K562 (cell line): Measurements from ENCODE around the gene ASB18. TPM values are rescaled to one million over a fixed set of nuclear protein-coding genes. Genes with fewer than 3 reads are reported as not detected.

Experiments used
- ATAC-seq: fragments of 200-7000 bp; cut with Tn5 transposase; 3 replicates; pipeline ENCODE4 v1.9.1; 2020; ENCODE audit warnings: moderate library complexity
- BruUV-seq: library from RNA; stranded (reverse); fragments of 400-500 nt; replicated peaks from 2 replicates; lab custom pipeline; 2021; lab: Mats Ljungman, UMichigan
- CTCF ChIA-PET: fragments of 300-600 bp; formaldehyde crosslinking; extraction: SDS; loops from one replicate; lab custom pipeline; 2021; ENCODE audit warnings: low intra/inter-chr PET ratio; lab: Yijun Ruan, JAX
- POLR2A ChIA-PET: fragments of 300-600, 350-650 bp; sonication (Branson Sonifier 250); formaldehyde crosslinking; extraction: SDS; loops from one replicate; lab custom pipeline; 2021; ENCODE audit warnings: antibody characterized with exemption, inconsistent platforms; lab: Yijun Ruan, JAX
- DNase-seq, 4 experiments: peaks; one replicate each; pipeline versions ENCODE4 v3.0.0 to v3.0.0-alpha.2; 2011 to 2018; ENCODE audit warnings: low spot score in 3 of 4, mixed read lengths in 3 of 4; ENCODE audit errors: extremely low read depth in 1 of 4
- FAIRE-seq: peaks from 2 replicates; lab custom pipeline; 2011; peaks lifted over from hg19 to GRCh38; lab: Jason Lieb, UNC
- H2AFZ ChIP-seq: 2 replicates; pipeline ENCODE4 v1.6.0; 2011; ENCODE audit warnings: low read depth, low read length, control low read depth, inconsistent platforms
- H3K27ac ChIP-seq: fragments of 200-600 bp; 3 replicates; pipeline ENCODE4 v1.8.0; 2011; ENCODE audit warnings: low read depth, mild to moderate bottlenecking, control low read depth, inconsistent platforms, low read length, moderate library complexity, mixed read lengths; ENCODE audit errors: extremely low read depth
- H3K27me3 ChIP-seq, 2 experiments: fragments of 300-600 bp in 1 of 2; 2 replicates in 1 of 2; 3 replicates in 1 of 2; pipeline versions ENCODE4 v1.6.0 to v1.8.0; 2011; ENCODE audit warnings: inconsistent platforms in 2 of 2, low read length in 2 of 2, mild to moderate bottlenecking in 1 of 2, mixed read lengths in 1 of 2, moderate library complexity in 1 of 2; ENCODE audit not compliant: control insufficient read depth in 2 of 2, insufficient read depth in 2 of 2
- H3K36me3 ChIP-seq: fragments of 300-600 bp; 3 replicates; pipeline ENCODE4 v1.8.0; 2011; ENCODE audit warnings: mild to moderate bottlenecking, low read length, inconsistent platforms; ENCODE audit not compliant: control insufficient read depth, insufficient read depth
- H3K4me1 ChIP-seq, 2 experiments: fragments of 200-600 bp in 1 of 2; replicated peaks in 1 of 2; 2 replicates in 1 of 2; 3 replicates in 1 of 2; pipeline versions ENCODE4 v1.5.1 to v1.8.0; 2011; ENCODE audit warnings: inconsistent platforms in 2 of 2, low read length in 2 of 2, mild to moderate bottlenecking in 1 of 2, mixed read lengths in 1 of 2, moderate library complexity in 1 of 2; ENCODE audit not compliant: control insufficient read depth in 2 of 2, insufficient read depth in 2 of 2
- H3K4me2 ChIP-seq: 2 replicates; pipeline ENCODE4 v1.6.1; 2011; ENCODE audit warnings: low read length, control low read depth, inconsistent platforms, mixed read lengths; ENCODE audit not compliant: insufficient read depth
- H3K4me3 ChIP-seq: fragments of 200-600 bp; sonication (generic), shearing (Covaris generic); 2 replicates; pipeline ENCODE4 v1.5.1; 2016; ENCODE audit warnings: control low read depth, inconsistent platforms
- H3K79me2 ChIP-seq: fragments of 200-600 bp; 3 replicates; pipeline ENCODE4 v1.8.0; 2011; ENCODE audit warnings: low read length, inconsistent platforms; ENCODE audit not compliant: control insufficient read depth, insufficient read depth
- H3K9ac ChIP-seq, 2 experiments: 2 replicates each; pipeline versions ENCODE4 v1.6.0 to v1.6.1; 2011; ENCODE audit warnings: low read depth in 2 of 2, low read length in 2 of 2, control low read depth in 1 of 2, inconsistent platforms in 1 of 2, mild to moderate bottlenecking in 1 of 2, mixed read lengths in 1 of 2; ENCODE audit not compliant: insufficient read depth in 1 of 2
- H3K9me1 ChIP-seq: one replicate; pipeline ENCODE4 v1.6.0; 2011; ENCODE audit warnings: inconsistent platforms, mild to moderate bottlenecking, low read length, moderate library complexity; ENCODE audit not compliant: control insufficient read depth, insufficient read depth
- H3K9me3 ChIP-seq: replicated peaks from 2 replicates; pipeline ENCODE4 v1.5.1; 2011; ENCODE audit warnings: low read depth, low read length, inconsistent platforms; ENCODE audit not compliant: control insufficient read depth, insufficient read depth
- H4K20me1 ChIP-seq: replicated peaks from 2 replicates; pipeline ENCODE4 v1.6.1; 2011; ENCODE audit warnings: low read length, inconsistent platforms, mixed read lengths; ENCODE audit not compliant: control insufficient read depth, insufficient read depth
- HDAC1 ChIP-seq, 2 experiments: fragments of 450-650 bp; IDR thresholded peaks; 2 replicates each; pipeline ENCODE4 v1.6.1; 2016 to 2017; ENCODE audit warnings: inconsistent platforms in 1 of 2, mild to moderate bottlenecking in 1 of 2, moderate library complexity in 1 of 2
- PHTF2 ChIP-seq: fragments of 250-450 bp; sonication (Bioruptor Pico); IDR thresholded peaks from 2 replicates; pipeline ENCODE4 v1.5.0; 2021; ENCODE audit warnings: mild to moderate bottlenecking
- SIX5 ChIP-seq, 2 experiments: IDR thresholded peaks; 2 replicates each; pipeline ENCODE4 v1.6.1; 2011; ENCODE audit warnings: low read length in 2 of 2, borderline replicate concordance in 1 of 2, low read depth in 1 of 2, mild to moderate bottlenecking in 1 of 2, moderate library complexity in 1 of 2; ENCODE audit not compliant: insufficient read depth in 1 of 2
- WGBS: fragments of 100-300 bp; shearing (Covaris generic); methylation state at CpG from one replicate; pipeline ENCODE4 v1.1.6; 2016; ENCODE audit warnings: low coverage, mixed read lengths; ENCODE audit not compliant: insufficient coverage; ENCODE audit errors: missing lambda C conversion rate; 5-methylcytosine and 5-hydroxymethylcytosine counted together
- in situ Hi-C: fragments of 300-500 bp; cut with MboI; formaldehyde crosslinking; loops from 4 replicates; pipeline ENCODE4 v1.15.0; 2018; ENCODE audit warnings: inconsistent platforms, mixed read lengths
- intact Hi-C: fragments of 100-400 bp; cut with micrococcal nuclease; formaldehyde crosslinking; loops from 2 replicates; pipeline ENCODE4 v1.14.2; 2022
- polyA plus RNA-seq, 8 experiments: library from polyadenylated mRNA; depleted of rRNA in 4 of 8; stranded (reverse) in 5 of 8; unstranded in 3 of 8; fragments of >200 nt; fragmentation: Nextera tagmentation in 2 of 8; fragmentation: Illumina TruSeq in 1 of 8; extraction: Ambion mirVana in 2 of 8; extraction: Trizol in 1 of 8; gene quantifications; 2 replicates each; pipeline versions ENCODE4 v1.2.1 to v1.2.3, GENCODE V29; 2011 to 2014; ENCODE audit warnings: inconsistent platforms in 1 of 8, missing spikeins in 1 of 8
- total RNA-seq, 7 experiments: library from RNA; depleted of rRNA in 6 of 7; stranded (reverse); fragments of >200 nt in 6 of 7; fragmentation: Illumina TruSeq in 2 of 7; extraction: Trizol in 2 of 7; gene quantifications; 2 replicates each; pipeline versions ENCODE4 v1.2.1 to v1.2.3, GENCODE V29; 2011 to 2021; ENCODE audit warnings: low replicate concordance in 1 of 7
- TF ChIP-seq, protein P1 (sequence below), 2 experiments: fragments of 450-650 bp; IDR thresholded peaks; 2 replicates each; pipeline ENCODE4 v1.6.1; 2016; ENCODE audit warnings: mild to moderate bottlenecking in 2 of 2, borderline replicate concordance in 1 of 2, low read depth in 1 of 2, moderate library complexity in 1 of 2
- TF ChIP-seq, protein P2 (sequence below), 2 experiments: IDR thresholded peaks; 2 replicates each; pipeline ENCODE4 v1.6.1; 2011; ENCODE audit warnings: borderline replicate concordance in 1 of 2, control low read depth in 1 of 2, low read depth in 1 of 2, low read length in 1 of 2, mild to moderate bottlenecking in 1 of 2, mixed read lengths in 1 of 2, moderate library complexity in 1 of 2; ENCODE audit not compliant: insufficient read depth in 1 of 2, insufficient read length in 1 of 2, poor library complexity in 1 of 2, severe bottlenecking in 1 of 2; ENCODE audit errors: extremely low read depth in 1 of 2
- TF ChIP-seq, protein P3 (sequence below): sonication (generic); formaldehyde crosslinking; IDR thresholded peaks from 2 replicates; pipeline ENCODE4 v1.5.0; 2020; ENCODE audit warnings: missing genetic modification reagents
- TF ChIP-seq, protein P4 (sequence below): sonication (generic); formaldehyde crosslinking; IDR thresholded peaks from 2 replicates; pipeline ENCODE4 v1.8.0; 2022; ENCODE audit warnings: mild to moderate bottlenecking, missing genetic modification reagents

Gene ASB18
- total and polyA plus RNA-seq, 9 of the 15 experiments (the other 6 are each of a cell fraction or from before 2014, with no cell fraction given) = not detected

DNA sequence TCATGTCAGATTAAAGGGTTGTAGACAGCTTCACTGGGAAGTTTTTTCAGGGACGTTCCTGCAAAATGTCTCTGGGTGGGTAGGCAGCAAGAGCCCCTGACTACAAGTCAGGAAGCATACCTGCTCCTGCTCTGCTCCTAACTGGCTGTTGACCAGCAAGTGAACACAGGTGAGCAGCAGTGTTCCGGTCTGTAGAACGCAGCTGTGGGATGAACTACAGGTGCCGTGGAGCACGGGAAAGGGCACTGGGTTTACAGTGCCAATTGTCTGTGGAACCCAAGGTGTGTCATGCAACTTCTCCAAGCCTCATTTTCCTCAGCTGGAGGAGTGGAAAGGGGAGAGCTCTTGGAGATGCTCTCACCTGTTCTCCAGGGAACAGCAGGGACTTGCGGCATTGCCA is 6.6 kb downstream of the ASB18 start (continued):
- TF ChIP-seq, protein P1, sequence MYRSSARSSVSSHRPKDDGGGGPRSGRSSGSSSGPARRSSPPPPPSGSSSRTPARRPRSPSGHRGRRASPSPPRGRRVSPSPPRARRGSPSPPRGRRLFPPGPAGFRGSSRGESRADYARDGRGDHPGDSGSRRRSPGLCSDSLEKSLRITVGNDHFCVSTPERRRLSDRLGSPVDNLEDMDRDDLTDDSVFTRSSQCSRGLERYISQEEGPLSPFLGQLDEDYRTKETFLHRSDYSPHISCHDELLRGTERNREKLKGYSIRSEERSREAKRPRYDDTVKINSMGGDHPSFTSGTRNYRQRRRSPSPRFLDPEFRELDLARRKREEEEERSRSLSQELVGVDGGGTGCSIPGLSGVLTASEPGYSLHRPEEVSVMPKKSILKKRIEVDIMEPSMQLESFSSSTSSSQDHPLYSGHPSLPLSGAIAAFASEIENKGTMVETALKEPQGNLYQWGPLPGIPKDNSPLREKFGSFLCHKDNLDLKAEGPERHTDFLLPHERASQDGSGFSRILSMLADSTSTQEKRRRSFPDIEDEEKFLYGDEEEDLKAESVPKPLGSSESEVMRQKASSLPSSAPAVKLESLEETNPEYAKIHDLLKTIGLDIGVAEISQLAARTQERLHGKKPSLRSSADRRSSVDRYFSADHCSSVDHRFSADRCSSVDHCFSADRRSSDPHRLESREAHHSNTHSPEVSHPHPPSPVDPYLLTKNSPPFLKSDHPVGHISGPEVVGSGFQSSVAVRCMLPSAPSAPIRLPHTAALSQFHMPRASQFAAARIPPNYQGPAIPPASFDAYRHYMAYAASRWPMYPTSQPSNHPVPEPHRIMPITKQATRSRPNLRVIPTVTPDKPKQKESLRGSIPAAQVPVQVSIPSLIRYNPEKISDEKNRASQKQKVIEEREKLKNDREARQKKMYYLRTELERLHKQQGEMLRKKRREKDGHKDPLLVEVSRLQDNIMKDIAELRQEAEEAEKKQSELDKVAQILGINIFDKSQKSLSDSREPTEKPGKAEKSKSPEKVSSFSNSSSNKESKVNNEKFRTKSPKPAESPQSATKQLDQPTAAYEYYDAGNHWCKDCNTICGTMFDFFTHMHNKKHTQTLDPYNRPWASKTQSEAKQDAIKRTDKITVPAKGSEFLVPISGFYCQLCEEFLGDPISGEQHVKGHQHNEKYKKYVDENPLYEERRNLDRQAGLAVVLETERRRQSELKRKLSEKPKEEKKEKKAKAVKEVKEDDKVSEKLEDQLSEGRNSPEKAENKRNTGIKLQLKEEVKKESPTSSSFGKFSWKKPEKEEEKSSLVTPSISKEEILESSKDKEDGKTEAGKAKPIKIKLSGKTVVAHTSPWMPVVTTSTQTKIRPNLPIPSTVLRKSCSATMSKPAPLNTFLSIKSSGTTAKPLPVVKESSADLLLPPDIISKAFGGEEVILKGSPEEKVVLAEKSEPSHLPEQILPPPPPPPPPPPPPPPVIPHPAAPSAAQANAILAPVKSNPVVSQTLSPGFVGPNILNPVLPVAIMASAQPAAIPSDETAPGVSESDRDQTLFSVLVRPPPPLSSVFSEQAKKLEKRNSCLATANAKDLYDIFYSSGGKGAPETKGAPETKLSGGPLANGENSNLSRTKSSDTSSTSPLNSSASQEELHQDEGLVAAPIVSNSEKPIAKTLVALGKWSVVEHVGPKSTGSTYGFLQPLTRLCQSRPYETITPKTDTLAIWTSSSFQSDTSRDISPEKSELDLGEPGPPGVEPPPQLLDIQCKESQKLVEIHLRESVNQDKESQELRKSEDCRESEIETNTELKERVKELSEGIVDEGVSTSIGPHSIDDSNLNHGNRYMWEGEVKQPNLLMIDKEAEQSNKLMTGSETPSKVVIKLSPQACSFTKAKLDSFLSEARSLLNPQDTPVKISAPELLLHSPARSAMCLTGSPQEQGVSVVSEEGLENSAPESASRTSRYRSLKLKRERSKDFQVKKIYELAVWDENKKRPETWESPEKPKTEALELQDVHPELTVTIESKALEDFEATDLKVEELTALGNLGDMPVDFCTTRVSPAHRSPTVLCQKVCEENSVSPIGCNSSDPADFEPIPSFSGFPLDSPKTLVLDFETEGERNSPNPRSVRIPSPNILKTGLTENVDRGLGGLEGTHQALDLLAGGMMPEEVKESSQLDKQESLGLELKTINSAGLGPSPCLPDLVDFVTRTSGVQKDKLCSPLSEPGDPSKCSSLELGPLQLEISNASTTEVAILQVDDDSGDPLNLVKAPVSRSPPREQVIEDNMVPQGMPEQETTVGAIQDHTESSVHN (IDR thresholded peaks at IDR 0.05; ENCODE audit: borderline replicate concordance in 1 of 2, low read depth in 1 of 2) = no peak

DNA sequence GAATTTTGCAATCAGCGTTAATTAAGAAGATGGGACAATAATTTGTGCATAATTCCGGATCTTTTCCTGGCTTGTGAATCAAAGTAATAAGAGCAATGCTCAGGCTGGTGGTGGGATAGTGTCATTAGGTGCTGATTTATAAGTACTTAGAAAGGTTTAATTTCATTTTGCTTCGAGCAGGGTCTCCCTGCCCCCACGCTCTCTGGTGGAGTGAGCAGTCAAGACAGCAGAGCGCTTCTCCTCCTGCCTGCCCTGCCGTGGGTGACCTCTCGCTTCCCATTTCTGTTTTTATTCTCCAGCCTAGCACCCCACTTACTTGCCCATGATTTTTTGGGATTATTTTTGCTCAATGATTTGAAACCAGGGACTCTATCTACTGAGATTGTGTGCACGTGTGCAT is 7.1 kb downstream of the ASB18 start:
- Histone ChIP-seq H3K27me3 (peaks cover 0 to 21% of the 10 kb centered on the region in 2 experiments; a peak in 3 of 5 replicates), H3K4me3 (no peak overlapping the region), H3K9me1 (no peaks in the 10 kb centered on the region), H3K9me3 (no peaks in the 10 kb centered on the region), H3K9ac (no peak overlapping the region), H4K20me1 (no peaks in the 10 kb centered on the region), H3K4me2 (no peak overlapping the region), H3K79me2 (no peaks in the 10 kb centered on the region), H3K27ac (no peak overlapping the region), H3K36me3 (no peaks in the 10 kb centered on the region), H2AFZ (no peak overlapping the region), H3K4me1 (no peaks in the 10 kb centered on the region)
- ChIA-PET POLR2A (no interaction called here), CTCF (no interaction called here)
- 0% methylated on average over 6 of the region's 8 CpGs for WGBS
- ATAC-seq (no peak), FAIRE-seq (no peak), DNase-seq (no peak)
- intact Hi-C loops (no loop called here), in situ Hi-C loops (no loop called here)
- BruUV-seq = no TSS peak
- TF ChIP-seq, protein P2, sequence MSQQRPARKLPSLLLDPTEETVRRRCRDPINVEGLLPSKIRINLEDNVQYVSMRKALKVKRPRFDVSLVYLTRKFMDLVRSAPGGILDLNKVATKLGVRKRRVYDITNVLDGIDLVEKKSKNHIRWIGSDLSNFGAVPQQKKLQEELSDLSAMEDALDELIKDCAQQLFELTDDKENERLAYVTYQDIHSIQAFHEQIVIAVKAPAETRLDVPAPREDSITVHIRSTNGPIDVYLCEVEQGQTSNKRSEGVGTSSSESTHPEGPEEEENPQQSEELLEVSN (IDR thresholded peaks at IDR 0.05; ENCODE audit: borderline replicate concordance in 1 of 2, extremely low read depth in 1 of 2, insufficient read depth in 1 of 2, insufficient read length in 1 of 2, low read depth in 1 of 2, low read length in 1 of 2, poor library complexity in 1 of 2, severe bottlenecking in 1 of 2) = no peak
- no peak for TF ChIP-seq HDAC1 (IDR thresholded peaks at IDR 0.05)
- TF ChIP-seq, protein P3, sequence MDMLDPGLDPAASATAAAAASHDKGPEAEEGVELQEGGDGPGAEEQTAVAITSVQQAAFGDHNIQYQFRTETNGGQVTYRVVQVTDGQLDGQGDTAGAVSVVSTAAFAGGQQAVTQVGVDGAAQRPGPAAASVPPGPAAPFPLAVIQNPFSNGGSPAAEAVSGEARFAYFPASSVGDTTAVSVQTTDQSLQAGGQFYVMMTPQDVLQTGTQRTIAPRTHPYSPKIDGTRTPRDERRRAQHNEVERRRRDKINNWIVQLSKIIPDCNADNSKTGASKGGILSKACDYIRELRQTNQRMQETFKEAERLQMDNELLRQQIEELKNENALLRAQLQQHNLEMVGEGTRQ = no peak
- no peak for TF ChIP-seq SIX5 (IDR thresholded peaks at IDR 0.05; ENCODE audit: borderline replicate concordance in 1 of 2, insufficient read depth in 1 of 2, low read depth in 1 of 2, low read length in 2 of 2)
- TF ChIP-seq PHTF2 = no peak
- TF ChIP-seq, protein P4, sequence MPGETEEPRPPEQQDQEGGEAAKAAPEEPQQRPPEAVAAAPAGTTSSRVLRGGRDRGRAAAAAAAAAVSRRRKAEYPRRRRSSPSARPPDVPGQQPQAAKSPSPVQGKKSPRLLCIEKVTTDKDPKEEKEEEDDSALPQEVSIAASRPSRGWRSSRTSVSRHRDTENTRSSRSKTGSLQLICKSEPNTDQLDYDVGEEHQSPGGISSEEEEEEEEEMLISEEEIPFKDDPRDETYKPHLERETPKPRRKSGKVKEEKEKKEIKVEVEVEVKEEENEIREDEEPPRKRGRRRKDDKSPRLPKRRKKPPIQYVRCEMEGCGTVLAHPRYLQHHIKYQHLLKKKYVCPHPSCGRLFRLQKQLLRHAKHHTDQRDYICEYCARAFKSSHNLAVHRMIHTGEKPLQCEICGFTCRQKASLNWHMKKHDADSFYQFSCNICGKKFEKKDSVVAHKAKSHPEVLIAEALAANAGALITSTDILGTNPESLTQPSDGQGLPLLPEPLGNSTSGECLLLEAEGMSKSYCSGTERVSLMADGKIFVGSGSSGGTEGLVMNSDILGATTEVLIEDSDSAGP = no peak
